Endothelial cell of umbilical vein (primary cell): Measurements from ENCODE around the gene HECTD1. TPM values are rescaled to one million over a fixed set of nuclear protein-coding genes. Genes with fewer than 3 reads are reported as not detected.

Experiments used
- BruUV-seq: library from RNA; stranded (reverse); fragments of 400-500 nt; replicated peaks from 2 replicates; lab custom pipeline; 2021; lab: Mats Ljungman, UMichigan
- CTCF ChIA-PET: fragments of 300-600, 350-600 bp; sonication (Branson Sonifier 250); formaldehyde crosslinking; loops from one replicate; lab custom pipeline; 2021; ENCODE audit warnings: antibody characterized with exemption, inconsistent platforms; lab: Charles Lee
- POLR2A ChIA-PET: fragments of 300-600, 350-600 bp; sonication (Branson Sonifier 250); formaldehyde crosslinking; loops from one replicate; lab custom pipeline; 2021; ENCODE audit warnings: antibody characterized with exemption, inconsistent platforms; lab: Charles Lee
- DNase-seq: peaks from one replicate; pipeline ENCODE4 v3.0.0-alpha.2; 2011; ENCODE audit warnings: low read depth, low spot score
- FAIRE-seq: peaks from 2 replicates; lab custom pipeline; 2011; peaks lifted over from hg19 to GRCh38; lab: Jason Lieb, UNC
- H2AFZ ChIP-seq: 2 replicates; pipeline ENCODE4 v1.6.0; 2012; ENCODE audit warnings: low read depth, low read length, control low read depth, inconsistent platforms
- H3K27ac ChIP-seq: 2 replicates; pipeline ENCODE4 v1.5.1; 2011; ENCODE audit warnings: low read depth, mild to moderate bottlenecking, control low read depth, low read length, moderate library complexity; ENCODE audit not compliant: insufficient read depth
- H3K27me3 ChIP-seq, 2 experiments: 2 replicates each; pipeline versions ENCODE4 v1.6.0 to v1.6.1; 2011; ENCODE audit warnings: low read length in 2 of 2, mixed read lengths in 1 of 2; ENCODE audit not compliant: control insufficient read depth in 2 of 2, insufficient read depth in 2 of 2
- H3K36me3 ChIP-seq, 2 experiments: 2 replicates in 1 of 2; 3 replicates in 1 of 2; pipeline ENCODE4 v1.5.1; 2011; ENCODE audit warnings: low read length in 2 of 2, mild to moderate bottlenecking in 1 of 2, moderate library complexity in 1 of 2; ENCODE audit not compliant: control insufficient read depth in 2 of 2, insufficient read depth in 2 of 2; ENCODE audit errors: extremely low read depth in 1 of 2
- H3K4me1 ChIP-seq: 3 replicates; pipeline ENCODE4 v1.5.1; 2011; ENCODE audit warnings: mild to moderate bottlenecking, low read length; ENCODE audit not compliant: control insufficient read depth, insufficient read depth; ENCODE audit errors: extremely low read depth
- H3K4me2 ChIP-seq: 2 replicates; pipeline ENCODE4 v1.6.1; 2011; ENCODE audit warnings: low read length, control low read depth, mixed read lengths; ENCODE audit not compliant: insufficient read depth
- H3K4me3 ChIP-seq, 3 experiments: fragments of 200-600 bp in 1 of 3; sonication (generic), shearing (Covaris generic) in 1 of 3; replicated peaks in 1 of 3; 2 replicates each; pipeline ENCODE4 v1.5.1; 2011 to 2016; ENCODE audit warnings: control low read depth in 3 of 3, low read length in 3 of 3, mild to moderate bottlenecking in 2 of 3, inconsistent platforms in 1 of 3, low read depth in 1 of 3, moderate library complexity in 1 of 3; ENCODE audit not compliant: insufficient read depth in 1 of 3
- H3K79me2 ChIP-seq: 2 replicates; pipeline ENCODE4 v1.6.0; 2012; ENCODE audit warnings: low read length, inconsistent platforms; ENCODE audit not compliant: control insufficient read depth, insufficient read depth
- H3K9ac ChIP-seq: replicated peaks from 2 replicates; pipeline ENCODE3; 2011; ENCODE audit warnings: low read length, control low read depth; ENCODE audit not compliant: insufficient read depth; ENCODE audit errors: extremely low read depth
- H3K9me1 ChIP-seq: replicated peaks from 3 replicates; pipeline ENCODE4 v1.6.0; 2011; ENCODE audit warnings: mild to moderate bottlenecking, low read length; ENCODE audit not compliant: control insufficient read depth, insufficient read depth; ENCODE audit errors: extremely low read depth
- H3K9me3 ChIP-seq: replicated peaks from 2 replicates; pipeline ENCODE4 v1.5.1; 2012; ENCODE audit warnings: low read length, inconsistent platforms; ENCODE audit not compliant: control insufficient read depth, insufficient read depth
- H4K20me1 ChIP-seq: replicated peaks from 2 replicates; pipeline ENCODE3; 2011; ENCODE audit warnings: mild to moderate bottlenecking, low read length; ENCODE audit not compliant: control insufficient read depth, insufficient read depth; ENCODE audit errors: extremely low read depth
- EZH2 ChIP-seq: IDR thresholded peaks from 2 replicates; pipeline ENCODE4 v1.6.1; 2012; ENCODE audit warnings: borderline replicate concordance, low read depth, mild to moderate bottlenecking, moderate library complexity, low read length, inconsistent platforms; ENCODE audit not compliant: severe bottlenecking
- FOS ChIP-seq: IDR thresholded peaks from 2 replicates; pipeline ENCODE4 v1.6.1; 2011; ENCODE audit warnings: mild to moderate bottlenecking, low read length, moderate library complexity, borderline replicate concordance; ENCODE audit not compliant: insufficient read depth
- GATA2 ChIP-seq: IDR thresholded peaks from 2 replicates; pipeline ENCODE4 v1.7.0; 2011; ENCODE audit warnings: low read depth, mild to moderate bottlenecking, moderate library complexity, mixed read lengths, low read length; ENCODE audit not compliant: insufficient read length, insufficient read depth
- JUN ChIP-seq: IDR thresholded peaks from 2 replicates; pipeline ENCODE4 v1.6.1; 2011; ENCODE audit warnings: borderline replicate concordance, low read depth; ENCODE audit not compliant: insufficient read length, insufficient read depth
- MYC ChIP-seq: IDR thresholded peaks from one replicate; pipeline ENCODE4 v1.6.1; 2011; ENCODE audit warnings: mild to moderate bottlenecking, low read depth, low read length
- POLR2A ChIP-seq: IDR thresholded peaks from 2 replicates; pipeline ENCODE4 v1.6.1; 2012; ENCODE audit warnings: low read depth, mild to moderate bottlenecking, control low read depth, low read length
- POLR2AphosphoS5 ChIP-seq: IDR thresholded peaks from 2 replicates; pipeline ENCODE4 v1.6.1; 2012; ENCODE audit warnings: low read depth, mild to moderate bottlenecking, control low read depth, low read length, moderate library complexity; ENCODE audit not compliant: insufficient read depth
- dilution Hi-C: fragments of 300-500 bp; cut with MboI; formaldehyde crosslinking; loops from one replicate; pipeline ENCODE4 v1.15.0; 2019; ENCODE audit warnings: low sequenced_read_pairs; ENCODE audit not compliant: extremely low pct_ligation_motif_present
- intact Hi-C: fragments of 100-400 bp; cut with micrococcal nuclease; formaldehyde crosslinking; loops from one replicate; pipeline ENCODE4 v1.10.0; 2022
- polyA plus RNA-seq, 4 experiments: library from polyadenylated mRNA; depleted of rRNA in 3 of 4; stranded (reverse) in 3 of 4; unstranded in 1 of 4; fragments of >200 nt; gene quantifications; 2 replicates each; pipeline versions ENCODE4 v1.2.1 to v1.2.3, GENCODE V29; 2011 to 2012; ENCODE audit warnings: missing spikeins in 1 of 4
- total RNA-seq: library from RNA; stranded (reverse); gene quantifications from 2 replicates; pipeline ENCODE4 v1.2.3, GENCODE V29; 2021
- TF ChIP-seq, protein P1 (sequence below): IDR thresholded peaks from 2 replicates; pipeline ENCODE4 v1.6.1; 2011; ENCODE audit not compliant: insufficient read depth, insufficient read length
- TF ChIP-seq, protein P2 (sequence below), 2 donors: IDR thresholded peaks; 1 replicate in 1 of 2; 2 replicates in 1 of 2; pipeline ENCODE4 v1.5.1; 2011; ENCODE audit warnings: low read length in 2 of 2, mild to moderate bottlenecking in 2 of 2, moderate library complexity in 2 of 2, control low read depth in 1 of 2, inconsistent platforms in 1 of 2, low read depth in 1 of 2; ENCODE audit not compliant: insufficient read depth in 1 of 2; ENCODE audit errors: extremely low read depth in 1 of 2

The HECTD1 gene
- total and polyA plus RNA-seq, 2 donors (not counting 3 experiments of a cell fraction or from before 2014, with no cell fraction given) = 67.9 to 181 TPM

- dilution Hi-C loops = no loop called here
Measured at GRCh38 chr14:31201111-31201510, 6.5 kb downstream of the HECTD1 start.

More at GRCh38 chr14:31201111-31201510, 6.5 kb downstream of the HECTD1 start:
- Histone ChIP-seq H3K9me3 (no peaks in the 10 kb centered on the region), H3K79me2 (peaks cover 86% of the 10 kb centered on the region), H2AFZ (no peak overlapping the region), H3K9ac (no peak overlapping the region), H4K20me1 (peaks cover 10% of the 10 kb centered on the region), H3K9me1 (no peaks in the 10 kb centered on the region), H3K36me3 (peaks cover 0 to 4% of the 10 kb centered on the region in 2 experiments), H3K4me1 (peaks cover 31% of the 10 kb centered on the region), H3K4me3 (no peak overlapping the region), H3K27me3 (no peaks in the 10 kb centered on the region), H3K4me2 (peak overlapping the region; percentile 30), H3K27ac (no peak overlapping the region)
- DNase-seq = no peak
- intact Hi-C loops = no loop called here
- TF ChIP-seq, protein P1, sequence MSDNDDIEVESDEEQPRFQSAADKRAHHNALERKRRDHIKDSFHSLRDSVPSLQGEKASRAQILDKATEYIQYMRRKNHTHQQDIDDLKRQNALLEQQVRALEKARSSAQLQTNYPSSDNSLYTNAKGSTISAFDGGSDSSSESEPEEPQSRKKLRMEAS = no peak
- TF ChIP-seq POLR2A = no peak
- TF ChIP-seq, protein P2, sequence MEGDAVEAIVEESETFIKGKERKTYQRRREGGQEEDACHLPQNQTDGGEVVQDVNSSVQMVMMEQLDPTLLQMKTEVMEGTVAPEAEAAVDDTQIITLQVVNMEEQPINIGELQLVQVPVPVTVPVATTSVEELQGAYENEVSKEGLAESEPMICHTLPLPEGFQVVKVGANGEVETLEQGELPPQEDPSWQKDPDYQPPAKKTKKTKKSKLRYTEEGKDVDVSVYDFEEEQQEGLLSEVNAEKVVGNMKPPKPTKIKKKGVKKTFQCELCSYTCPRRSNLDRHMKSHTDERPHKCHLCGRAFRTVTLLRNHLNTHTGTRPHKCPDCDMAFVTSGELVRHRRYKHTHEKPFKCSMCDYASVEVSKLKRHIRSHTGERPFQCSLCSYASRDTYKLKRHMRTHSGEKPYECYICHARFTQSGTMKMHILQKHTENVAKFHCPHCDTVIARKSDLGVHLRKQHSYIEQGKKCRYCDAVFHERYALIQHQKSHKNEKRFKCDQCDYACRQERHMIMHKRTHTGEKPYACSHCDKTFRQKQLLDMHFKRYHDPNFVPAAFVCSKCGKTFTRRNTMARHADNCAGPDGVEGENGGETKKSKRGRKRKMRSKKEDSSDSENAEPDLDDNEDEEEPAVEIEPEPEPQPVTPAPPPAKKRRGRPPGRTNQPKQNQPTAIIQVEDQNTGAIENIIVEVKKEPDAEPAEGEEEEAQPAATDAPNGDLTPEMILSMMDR (IDR thresholded peaks at IDR 0.05; ENCODE audit: extremely low read depth in 1 of 2, insufficient read depth in 1 of 2, low read depth in 1 of 2, low read length in 2 of 2) = no peak
- no peak for TF ChIP-seq POLR2AphosphoS5
- TF ChIP-seq GATA2 = no peak
- TF ChIP-seq FOS = peak; percentile 33
- no peak for TF ChIP-seq MYC
- TF ChIP-seq JUN = peak; percentile 18
- no peak for TF ChIP-seq EZH2
- no TSS peak for BruUV-seq
- no peak for FAIRE-seq
- CTCF ChIA-PET = no interaction called here
- POLR2A ChIA-PET = no interaction called here
